ENCODE results near the gene AGAP1.

DNA sequence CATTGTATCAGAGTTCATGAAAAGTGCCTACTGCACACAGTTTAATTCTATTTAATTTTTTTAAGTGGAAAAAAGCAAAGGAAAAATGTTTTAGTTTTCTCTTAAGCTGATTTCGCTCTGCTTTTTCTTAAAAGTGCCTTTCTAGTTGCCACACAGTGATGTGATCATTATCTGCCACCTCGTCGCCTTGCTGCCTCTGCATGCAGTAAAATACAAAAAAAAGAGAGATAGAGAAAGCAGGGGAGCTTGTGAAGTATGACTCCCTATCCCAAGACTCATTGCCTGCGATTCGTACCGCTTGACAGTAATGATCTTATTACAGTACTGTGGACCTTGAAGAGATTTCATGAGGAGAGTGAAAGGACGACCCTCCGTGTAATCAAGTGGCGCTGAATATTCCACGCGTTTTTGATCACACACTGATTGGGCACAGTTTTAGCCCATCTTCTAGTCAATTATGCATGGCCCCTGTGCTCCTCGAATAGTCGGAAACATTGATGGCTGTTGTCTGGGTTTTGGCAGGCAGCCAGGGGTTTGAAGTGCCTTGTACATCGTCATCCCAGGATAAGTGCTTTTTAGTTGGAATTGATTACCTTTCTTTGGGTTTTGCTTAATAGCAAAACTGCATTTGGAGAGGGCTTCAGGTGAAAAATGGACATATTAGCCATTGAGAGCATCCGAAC lies 486.1 kb downstream of the AGAP1 start:
- TF ChIP-seq, protein P1, sequence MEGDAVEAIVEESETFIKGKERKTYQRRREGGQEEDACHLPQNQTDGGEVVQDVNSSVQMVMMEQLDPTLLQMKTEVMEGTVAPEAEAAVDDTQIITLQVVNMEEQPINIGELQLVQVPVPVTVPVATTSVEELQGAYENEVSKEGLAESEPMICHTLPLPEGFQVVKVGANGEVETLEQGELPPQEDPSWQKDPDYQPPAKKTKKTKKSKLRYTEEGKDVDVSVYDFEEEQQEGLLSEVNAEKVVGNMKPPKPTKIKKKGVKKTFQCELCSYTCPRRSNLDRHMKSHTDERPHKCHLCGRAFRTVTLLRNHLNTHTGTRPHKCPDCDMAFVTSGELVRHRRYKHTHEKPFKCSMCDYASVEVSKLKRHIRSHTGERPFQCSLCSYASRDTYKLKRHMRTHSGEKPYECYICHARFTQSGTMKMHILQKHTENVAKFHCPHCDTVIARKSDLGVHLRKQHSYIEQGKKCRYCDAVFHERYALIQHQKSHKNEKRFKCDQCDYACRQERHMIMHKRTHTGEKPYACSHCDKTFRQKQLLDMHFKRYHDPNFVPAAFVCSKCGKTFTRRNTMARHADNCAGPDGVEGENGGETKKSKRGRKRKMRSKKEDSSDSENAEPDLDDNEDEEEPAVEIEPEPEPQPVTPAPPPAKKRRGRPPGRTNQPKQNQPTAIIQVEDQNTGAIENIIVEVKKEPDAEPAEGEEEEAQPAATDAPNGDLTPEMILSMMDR (IDR thresholded peaks at IDR 0.05), result no peak
- no peak for TF ChIP-seq POLR2A (IDR thresholded peaks at IDR 0.05)
